SH-SY5Y (cell line): Measurements from ENCODE around the gene NAA16.

Experiments
- GATA2 ChIP-seq: IDR thresholded peaks from 2 replicates; pipeline ENCODE4 v1.6.1; 2011; ENCODE audit warnings: mild to moderate bottlenecking, low read depth, low read length
- GATA3 ChIP-seq: IDR thresholded peaks from 2 replicates; pipeline ENCODE4 v1.6.1; 2011; ENCODE audit warnings: low read depth, mild to moderate bottlenecking, low read length, moderate library complexity

NAA16 gene

DNA sequence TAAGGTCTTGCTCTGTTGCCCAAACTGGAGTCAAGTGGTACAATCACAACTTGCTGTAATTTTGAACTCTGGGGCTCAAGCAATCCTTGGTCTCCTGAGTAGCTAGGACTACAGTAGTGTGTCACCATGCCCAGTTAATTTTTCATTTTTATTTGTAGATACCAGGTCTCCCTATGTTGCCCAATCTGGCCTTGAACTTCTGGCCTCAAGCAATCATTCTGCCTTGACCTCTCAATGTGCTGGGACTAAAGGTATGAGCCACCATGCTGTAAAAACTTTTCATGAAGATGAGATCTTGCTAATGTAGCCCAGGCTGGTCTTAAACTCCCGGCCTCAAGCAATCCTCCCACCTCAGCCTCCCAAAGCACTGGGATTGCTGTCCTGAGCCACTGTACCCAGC lies 15.1 kb upstream of the NAA16 start:
- TF ChIP-seq GATA3: no peak
- no peak for TF ChIP-seq GATA2

DNA sequence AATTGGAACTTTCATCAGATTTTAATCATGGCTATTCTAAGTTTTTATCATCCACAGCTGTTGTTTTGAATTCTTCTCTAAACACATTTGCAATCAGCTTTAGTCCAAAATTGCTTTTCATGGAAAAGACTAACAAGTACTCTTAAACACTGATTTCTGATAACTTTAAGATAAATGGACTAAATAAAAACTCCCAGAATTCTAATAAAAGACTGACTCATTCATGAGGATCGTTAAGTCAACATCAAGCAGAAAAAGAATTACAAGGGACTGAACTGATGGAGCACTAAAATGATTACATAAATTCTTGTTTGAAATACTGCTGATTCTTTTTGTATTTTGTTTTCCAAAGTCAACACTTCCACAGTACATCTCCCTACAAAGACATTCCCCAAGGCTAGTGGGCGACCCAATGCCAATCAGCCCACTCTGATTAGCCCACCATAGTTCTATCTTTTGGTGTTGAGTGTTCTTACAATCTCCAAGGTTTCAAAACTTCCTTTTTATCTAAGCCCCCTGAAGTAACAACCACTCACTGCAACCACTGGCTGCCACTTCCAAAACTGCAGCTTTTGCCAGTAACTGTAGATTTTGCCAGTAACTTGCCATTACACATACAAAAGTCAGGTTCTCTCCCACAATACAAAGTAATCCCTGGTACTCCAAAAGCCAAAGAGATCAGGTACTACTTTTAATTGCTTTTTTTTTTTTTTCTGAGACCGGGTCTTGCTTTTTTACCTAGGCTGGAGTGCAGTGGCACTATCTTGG lies 14.0 kb upstream of the NAA16 start:
- TF ChIP-seq GATA2 (no peak), GATA3 (no peak)

DNA sequence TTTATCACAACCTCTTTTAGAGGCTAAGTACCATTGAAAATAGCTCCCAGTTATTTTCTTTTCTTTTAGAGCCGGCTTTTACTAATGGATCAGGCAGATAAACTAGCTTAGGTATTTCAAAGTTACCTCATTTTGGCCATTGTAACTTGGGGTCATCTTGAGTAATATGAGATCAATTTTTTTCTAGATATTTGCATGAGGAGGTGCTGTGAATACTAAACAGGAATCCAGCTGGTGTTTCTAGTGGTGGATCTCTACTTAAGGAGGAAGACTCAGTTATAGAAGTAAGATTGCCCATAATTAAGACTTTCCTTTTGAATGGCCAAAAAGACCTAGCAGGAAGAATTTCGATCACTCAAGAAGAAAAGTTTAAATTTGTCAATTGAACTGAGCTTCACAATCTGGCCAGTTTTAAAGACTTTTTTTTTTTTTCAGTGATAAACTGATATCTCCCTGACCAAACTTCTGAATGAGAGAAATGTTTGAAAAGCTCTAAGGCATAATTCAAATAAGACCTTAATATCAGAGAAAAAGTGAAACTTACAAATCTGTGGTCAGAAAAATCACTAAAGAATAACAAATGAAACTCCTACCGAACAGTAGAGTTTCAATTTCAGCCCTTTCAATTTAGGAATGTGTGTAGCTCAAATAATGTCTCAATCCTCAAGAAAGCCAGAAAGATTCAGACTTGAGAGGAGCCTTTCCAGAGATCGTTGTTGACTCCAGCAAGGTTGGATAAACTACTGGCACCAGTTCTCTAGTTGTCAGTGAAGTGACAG lies 11.6 kb upstream of the NAA16 start:
- TF ChIP-seq GATA2 (no peak), GATA3 (no peak)

DNA sequence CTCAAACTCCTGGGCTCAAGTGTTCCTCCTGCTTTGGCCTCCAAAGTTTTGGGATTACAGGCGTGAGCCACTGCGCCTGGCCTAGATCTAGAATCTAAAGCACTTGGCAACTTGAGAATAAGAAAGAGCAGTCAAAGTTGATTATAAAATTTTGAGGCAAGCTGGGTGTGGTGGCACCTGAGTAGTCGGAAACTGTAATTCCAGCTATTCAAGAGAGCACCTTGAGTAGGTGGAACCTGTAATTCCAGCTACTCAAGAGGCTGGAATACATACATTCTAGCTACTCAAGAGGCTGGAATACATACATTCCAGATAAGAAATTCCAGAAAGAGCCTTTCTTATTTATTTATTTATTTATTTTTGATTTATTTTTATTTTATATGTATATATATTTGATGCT lies 8.3 kb upstream of the NAA16 start:
- TF ChIP-seq GATA2 (no peak), GATA3 (no peak)

DNA sequence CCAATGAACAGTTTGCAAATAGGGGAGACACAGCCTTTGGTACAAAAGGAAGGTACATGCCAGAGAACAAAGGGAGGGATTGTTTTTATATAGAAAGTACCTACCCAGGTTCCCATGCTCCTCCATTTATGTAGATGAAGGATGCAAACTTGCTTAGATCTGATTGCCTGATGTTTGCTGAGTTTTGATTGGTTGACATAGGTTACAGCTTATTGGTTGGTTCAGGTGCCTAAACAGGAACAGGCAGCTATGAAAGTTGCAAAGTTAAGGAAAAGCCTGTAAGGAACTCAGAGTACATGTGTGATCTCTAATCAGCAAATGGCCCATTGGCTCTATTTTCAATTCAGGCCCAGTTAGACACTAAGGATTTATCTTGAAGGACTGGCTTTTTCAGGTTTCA lies 6.5 kb upstream of the NAA16 start:
- TF ChIP-seq GATA2: no peak
- TF ChIP-seq GATA3: no peak

DNA sequence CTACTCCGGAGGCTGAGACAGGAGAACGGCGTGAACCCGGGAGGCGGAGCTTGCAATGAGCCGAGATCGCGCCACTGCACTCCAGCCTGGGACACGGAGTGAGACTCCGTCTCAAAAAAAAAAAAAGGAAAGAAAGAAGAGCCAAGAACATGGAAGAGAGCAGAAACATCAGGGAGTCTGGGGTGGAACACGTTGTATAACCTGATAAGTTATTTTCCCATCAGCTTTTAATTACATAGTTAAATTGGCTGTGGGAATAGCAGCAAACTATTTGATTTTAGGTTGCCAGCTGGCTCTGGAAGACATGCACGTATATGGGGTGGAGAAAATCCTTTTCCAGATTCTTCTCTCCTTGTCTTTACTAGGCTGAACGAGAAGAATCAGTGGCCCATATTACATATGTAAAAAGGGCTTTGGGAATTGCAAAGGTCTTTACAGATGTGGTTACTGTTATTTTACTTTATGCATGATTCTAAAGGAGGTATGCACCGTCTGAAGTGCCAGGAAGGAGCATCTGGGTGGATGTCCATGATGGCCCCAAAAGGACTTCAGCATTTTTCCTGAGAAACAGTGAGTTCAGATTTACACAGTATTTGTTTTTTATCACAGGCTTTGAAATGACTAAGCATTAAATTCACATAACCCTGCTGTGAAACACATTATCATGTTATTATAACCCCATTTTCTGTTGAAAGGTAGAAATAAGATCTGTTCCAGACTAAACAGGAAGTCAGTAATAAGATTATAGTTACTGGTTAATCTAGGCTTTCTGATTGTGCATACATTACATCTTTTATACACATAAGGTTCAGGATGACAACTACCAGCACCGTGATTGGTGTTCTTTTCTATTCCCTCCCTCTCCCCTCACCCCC lies 4.6 kb upstream of the NAA16 start:
- TF ChIP-seq GATA2: no peak
- no peak for TF ChIP-seq GATA3

DNA sequence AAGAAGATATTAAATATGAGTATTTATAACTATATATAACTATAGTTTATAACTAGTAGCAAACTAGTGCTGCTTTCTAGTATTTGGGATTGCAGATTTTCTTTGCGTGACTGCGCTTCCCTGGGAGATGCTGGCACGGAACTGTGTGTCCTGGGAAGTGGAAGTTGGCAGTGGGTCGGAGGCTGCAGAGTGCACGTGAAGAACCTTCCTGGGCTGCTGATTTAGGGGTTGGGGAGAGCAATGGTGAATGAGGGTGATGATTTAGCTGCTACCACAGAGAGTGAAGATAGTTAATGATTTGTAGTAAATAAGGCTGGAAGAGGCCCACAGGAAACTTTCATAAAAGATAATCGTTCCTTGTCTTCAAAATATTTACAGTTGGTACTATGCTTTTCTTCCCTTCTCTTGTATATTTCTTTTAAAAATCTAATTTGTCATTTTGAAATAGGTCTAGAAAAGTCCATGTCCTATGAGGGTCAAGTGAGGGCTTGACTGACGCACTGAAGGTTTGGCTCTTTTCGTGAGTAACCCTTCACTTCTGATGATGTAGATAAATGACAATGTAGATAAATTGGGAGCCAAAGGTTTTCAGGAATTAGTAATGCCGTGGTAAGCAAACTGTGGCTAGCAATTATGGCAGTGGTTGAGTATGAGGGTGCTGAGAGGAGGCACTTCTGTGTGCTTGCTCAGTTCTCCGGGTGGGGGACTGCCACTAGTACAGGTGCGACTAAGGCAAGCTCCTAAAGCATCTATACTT lies 3.0 kb upstream of the NAA16 start:
- TF ChIP-seq GATA3: no peak
- no peak for TF ChIP-seq GATA2

DNA sequence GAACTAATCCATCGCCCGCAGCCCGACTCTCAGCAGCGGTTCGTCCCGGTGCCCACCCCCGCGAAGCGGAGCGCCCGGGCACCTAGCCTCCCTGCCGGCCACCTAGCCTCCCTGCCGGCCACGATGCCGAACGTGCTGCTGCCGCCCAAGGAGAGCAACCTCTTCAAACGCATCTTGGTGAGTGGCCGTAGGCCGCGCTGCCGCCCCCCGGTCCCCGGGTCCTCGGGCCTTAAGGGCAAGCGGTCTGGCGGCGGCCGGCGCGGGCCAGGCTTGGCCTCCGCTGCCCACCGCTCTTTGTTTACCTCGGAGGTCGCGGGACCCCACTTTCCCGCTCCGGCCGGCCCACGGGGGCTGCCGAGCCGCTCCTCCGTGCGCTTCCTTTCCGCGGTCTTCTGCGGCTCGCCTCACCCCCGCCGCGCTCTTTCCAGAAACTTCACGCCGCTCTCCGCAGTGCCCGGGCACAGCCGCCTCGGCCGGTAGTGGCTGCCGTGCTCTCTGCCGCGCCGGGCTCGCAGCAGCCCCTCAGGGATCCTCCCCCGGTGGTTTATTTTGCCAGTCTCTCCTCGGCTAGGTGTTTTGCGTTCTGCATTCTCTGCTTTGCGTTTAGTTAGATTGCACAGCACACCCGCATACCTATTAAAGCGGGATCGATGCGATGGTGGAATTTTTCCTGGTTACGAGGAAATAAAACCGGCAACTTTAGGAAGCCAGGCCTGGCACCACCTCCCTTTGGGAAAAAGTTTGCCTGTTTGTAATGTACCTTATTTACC lies 524 bp downstream of the NAA16 start:
- no peak for TF ChIP-seq GATA3
- no peak for TF ChIP-seq GATA2

DNA sequence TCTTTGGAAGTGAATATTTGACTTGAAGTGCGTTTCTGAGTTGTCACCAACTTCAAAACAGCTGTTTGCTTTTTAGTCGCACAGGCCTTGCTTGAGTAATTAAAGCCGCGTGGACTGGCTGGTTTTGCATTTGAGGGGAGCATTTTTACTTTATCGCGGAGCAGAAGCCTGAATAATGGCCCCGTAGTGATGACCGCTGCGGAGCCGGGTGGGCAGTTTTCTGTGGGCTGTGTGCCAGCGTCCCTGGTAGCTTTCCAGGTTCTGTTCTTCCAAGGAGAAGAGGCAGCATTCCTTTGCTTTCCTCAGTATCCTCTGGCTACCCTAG lies 1.1 kb downstream of the NAA16 start:
- TF ChIP-seq GATA3: no peak
- no peak for TF ChIP-seq GATA2

DNA sequence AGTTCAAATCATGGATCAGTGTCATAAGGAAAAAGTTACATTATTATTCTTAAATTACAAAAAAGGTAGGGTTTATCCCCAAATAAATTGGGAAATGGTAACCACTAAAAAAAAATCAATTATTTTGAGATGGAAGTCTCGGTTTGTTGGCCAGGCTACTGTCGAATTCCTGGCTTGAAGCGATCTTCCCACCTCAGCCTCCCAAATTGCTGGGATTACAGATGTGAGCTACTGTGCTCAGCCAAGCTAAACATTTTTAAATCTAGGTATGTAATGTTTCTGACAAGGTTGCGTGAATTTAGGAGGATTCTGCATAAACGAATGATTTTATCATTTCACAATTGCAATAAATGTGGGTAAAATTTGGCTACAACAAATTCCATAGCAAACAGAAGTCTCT lies 2.0 kb downstream of the NAA16 start:
- TF ChIP-seq GATA2 (no peak), GATA3 (no peak)

DNA sequence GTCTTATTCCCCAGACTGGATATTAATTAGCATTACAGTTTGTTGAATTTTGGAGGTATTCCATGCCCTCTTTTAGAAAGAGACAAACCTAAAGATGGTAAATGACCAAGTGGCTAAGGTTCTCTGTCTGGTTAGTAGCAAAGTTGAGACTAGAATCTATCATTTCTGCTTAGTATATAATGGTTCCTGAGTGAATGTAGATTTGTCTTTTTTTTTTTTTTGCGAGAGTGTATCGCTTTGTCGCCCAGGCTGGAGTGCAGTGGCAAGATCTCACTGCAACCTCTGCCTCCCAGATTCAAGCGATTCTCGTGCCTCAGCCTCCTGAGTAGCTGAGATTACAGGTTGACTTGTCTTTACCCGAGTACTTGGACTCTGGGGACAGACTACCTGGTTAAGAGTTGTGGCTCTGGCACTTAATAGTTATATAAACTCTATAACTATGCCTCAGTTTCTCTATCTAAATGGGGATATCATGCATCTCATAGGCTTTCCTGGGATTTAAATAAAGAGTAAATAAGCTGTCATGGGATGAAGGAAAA lies 2.7 kb downstream of the NAA16 start:
- TF ChIP-seq GATA3 (no peak), GATA2 (no peak)

DNA sequence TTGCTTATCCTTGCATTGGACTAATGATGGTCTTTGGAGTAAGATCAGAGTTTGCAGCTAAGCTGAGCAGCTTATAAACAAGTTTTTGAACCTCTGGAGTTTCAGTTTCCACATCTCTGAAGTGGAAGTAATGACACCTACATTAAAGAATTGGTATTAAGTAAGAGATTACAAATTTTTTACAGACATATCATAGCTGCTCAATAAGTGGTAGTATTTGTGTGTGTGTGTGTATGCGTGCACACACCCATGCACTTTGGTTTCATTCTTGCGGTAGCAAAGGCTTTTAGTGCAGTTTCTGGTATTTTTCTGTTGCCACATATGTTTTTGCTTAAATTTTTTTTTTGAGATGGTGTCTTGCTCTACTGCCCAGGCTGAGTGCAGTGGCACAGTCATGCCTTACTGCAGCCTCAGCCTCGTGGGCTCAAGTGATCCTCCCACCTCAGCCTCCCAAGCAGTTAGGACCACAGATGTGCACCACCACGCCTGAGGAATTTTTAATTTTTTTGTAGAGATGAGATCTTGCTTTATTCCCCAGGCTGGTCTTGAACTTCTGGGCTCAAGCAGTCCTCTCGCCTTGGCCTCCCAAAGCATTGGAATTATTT lies 4.5 kb downstream of the NAA16 start:
- TF ChIP-seq GATA2 (no peak), GATA3 (no peak)
